HG02938 (cell line): Measurements from ENCODE around the gene ACOT11.
"Not testable (repeated sequence)": the region's sequence is repeated elsewhere in the genome, so short reads cannot be mapped to it uniquely, and the experiment has no call there.

Experiments used
- ATAC-seq: cut with Tn5 transposase; IDR thresholded peaks from one replicate; pipeline ENCODE4 v1.9.1; 2021; ENCODE audit warnings: mild to moderate bottlenecking, moderate library complexity; ENCODE audit not compliant: unreplicated experiment

Gene ACOT11

DNA sequence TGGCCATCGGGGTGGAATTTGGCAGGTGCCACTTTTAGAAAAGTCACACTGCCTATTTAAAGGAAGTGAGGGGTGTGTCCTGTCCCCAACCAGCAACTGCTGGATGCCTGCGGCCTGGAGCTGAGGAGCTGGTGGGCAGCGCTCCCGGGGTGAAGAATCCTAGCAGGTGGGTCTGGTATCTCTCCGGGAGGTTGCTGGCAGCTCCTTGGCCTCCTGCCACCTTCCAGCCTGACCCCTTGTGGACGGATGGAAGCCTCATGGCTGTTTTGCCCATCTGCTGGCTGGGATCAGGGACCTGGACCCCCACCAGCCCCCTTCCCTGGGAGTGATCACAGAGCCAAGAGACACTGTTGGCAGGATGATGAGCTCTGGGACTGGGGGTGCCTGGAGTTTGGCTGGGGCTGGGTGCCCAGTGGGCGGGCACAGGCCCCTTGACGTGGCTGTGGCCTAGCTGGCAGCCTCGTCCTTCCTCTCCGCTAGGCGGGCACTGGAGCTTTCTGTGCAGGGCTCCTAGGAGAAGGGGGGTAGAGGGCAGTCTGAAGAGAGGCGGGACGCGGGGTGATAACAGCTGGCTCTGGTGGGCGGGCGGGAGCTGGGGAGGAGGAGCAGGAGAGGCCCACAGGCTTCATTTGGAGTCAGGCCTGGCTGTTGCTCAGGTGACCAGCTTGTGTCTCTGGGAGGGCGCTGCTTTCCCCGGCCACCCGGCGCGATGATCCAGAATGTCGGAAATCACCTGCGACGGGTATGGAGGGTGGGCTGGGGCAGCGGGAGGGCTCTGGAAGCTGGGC lies at the start of gene ACOT11:
Gene ACOT11 (plus strand): TSS at position 628 of the 788 bp plus-strand sequence. CDS start 82 bp downstream, at position 710.
- no peak for ATAC-seq

DNA sequence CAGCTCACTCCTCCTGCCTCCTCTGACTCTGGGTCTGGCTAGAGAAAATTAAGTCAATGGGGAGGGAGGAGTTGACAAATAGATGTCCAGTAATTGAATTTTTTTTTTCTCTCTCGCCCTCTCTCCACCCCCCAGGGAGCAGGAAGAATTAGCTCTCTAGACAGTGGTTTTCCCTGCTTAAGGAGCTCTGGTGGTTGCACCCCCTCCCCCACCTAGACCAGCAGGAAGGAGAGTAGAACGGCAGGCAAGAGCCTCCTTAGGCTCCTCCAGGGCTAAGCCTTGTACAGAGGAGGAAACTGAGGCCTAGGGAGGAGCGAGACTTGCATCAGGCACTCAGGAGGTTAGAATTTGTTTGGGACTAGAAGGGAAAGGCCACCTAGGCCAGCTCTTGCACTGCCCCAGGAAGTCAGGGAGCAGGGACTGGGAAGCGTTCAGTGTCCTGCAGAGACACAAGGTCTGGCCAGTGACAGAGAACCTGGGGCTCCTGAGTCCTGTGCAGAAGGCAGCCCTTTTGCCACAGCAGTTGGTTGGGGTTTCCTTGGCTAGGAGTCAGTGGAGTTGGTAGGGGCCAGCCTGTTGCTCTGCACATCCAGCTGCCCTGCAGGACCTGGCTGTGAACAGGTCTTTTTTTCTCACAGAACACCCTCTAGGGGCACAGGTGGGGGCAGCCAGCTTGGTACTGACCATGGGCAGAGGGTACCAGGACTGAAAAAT lies 49.5 kb upstream of the ACOT11 start:
- no peak for ATAC-seq

- ATAC-seq: no peak
Measured at GRCh38 chr1:54499097-54499359, 49.0 kb upstream of the ACOT11 start.

GRCh38 chr1:54499360-54500106 lies 48.5 kb upstream of the ACOT11 start:
- ATAC-seq: no peak

DNA sequence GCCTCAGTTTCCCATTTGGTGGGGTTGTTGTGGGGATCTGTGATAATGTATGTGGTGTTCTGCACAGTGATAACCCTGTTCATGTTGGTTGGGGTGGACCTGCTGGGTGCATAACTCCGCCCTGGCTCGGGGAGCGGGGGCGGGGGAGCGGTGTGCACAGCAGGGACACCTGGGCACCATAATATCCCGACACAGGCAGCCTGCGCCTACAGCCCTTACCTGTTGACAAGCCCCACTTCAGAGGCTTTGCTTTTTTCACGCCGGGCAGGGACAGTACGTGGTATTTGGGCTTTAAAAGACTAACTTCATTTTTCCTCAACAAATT lies 48.0 kb upstream of the ACOT11 start:
- ATAC-seq: no peak

- no peak for ATAC-seq
Measured at GRCh38 chr1:54501849-54502248, 46.2 kb upstream of the ACOT11 start.

DNA sequence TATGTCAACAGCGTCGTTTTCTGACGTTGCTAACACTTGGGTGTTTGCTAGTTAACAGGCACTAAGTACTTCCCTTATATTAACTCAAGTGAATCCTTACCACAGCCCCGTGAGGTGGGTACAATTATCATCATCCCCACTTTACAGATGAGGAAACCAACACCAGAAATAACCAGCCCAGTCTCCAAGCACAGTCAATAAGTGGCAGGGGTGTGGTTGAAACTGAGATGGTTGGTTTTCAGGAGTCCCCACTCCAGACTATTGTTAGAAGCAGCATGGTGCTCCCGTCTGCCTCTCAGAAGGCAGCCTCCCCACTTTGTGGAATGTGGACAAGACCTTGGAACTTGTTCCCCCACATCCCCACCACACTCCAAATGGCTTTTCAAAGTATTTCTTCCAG lies 45.7 kb upstream of the ACOT11 start:
- ATAC-seq: no peak

GRCh38 chr1:54506594-54506993 lies 41.4 kb upstream of the ACOT11 start:
- no peak for ATAC-seq

GRCh38 chr1:54507033-54507870 lies 40.8 kb upstream of the ACOT11 start:
- no peak for ATAC-seq

- ATAC-seq: no peak
Measured at GRCh38 chr1:54510715-54511270, 37.2 kb upstream of the ACOT11 start.

- not testable (repeated sequence) for ATAC-seq
Measured at GRCh38 chr1:54513921-54514580, 34.0 kb upstream of the ACOT11 start.

- no peak for ATAC-seq
Measured at GRCh38 chr1:54516249-54516920, 31.6 kb upstream of the ACOT11 start.

GRCh38 chr1:54517496-54517895 lies 30.5 kb upstream of the ACOT11 start:
- ATAC-seq: no peak

DNA sequence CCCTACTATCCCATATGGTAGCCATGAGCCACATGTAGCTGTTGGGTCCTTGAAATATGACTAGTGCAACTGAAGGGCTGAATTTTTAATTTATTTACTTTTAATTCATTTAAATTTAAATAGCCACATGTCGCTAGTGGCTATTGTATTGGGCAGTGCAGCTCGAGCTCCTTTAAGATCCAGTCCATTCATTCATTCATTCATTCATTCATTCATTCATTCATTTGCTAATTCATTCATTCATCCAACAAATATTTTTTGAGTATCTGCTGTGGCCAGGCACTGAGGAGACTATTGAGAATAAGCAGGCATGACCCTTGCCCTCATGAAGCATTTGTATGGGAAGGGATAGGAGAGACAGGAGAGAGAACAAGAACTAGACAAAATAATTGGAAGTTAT lies 29.5 kb upstream of the ACOT11 start:
- ATAC-seq: no peak

- ATAC-seq: no peak
Measured at GRCh38 chr1:54519709-54520108, 28.3 kb upstream of the ACOT11 start.

DNA sequence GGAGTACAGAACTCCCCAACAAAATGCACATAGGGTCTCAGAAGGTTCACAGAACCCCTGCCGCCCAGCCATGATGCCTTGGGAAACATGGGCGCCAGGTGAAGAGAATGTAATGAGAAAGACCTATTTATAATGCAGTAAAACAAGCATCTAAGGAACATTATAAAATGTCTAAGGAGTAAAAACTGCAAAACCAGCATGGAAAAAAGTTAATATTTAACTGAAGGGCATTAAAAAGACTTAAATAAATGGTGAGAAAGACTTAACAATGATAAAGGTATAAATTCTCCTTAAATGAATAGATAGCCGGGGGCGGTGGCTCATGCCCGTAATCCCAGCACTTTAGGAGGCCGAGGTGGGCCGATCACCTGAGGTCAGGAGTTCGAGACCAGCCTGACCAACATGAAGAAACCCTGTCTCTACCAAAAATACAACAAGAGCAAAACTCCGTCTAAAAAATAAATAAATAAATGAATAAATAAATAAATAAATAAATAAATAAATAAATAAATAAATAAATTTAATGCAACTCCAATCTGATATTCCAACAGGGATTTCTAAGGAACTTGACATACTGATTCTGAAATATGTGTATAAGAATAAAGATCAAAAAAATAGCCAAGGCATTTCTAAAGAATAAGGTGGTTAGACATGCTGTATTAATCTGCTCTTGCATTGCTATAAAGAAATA lies 27.3 kb upstream of the ACOT11 start:
- no peak for ATAC-seq

DNA sequence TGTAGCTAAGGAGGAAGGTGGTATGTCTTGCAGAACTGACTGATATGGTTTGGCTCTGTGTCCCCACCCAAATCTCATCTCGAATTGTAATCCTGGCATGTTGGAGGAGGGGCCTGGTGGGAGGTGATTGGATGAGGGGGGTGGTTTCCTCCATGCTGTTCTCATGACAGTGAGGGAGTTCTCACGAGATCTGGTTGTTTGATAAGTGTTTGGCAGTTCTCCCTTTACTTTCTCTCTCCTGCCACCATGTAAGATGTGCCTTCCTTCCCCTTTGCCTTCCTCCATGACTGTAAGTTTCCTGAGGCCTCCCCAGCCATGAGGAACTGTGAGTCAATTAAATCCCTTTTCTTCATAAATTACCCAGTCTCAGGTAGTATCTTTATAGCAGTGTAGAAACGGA lies 21.5 kb upstream of the ACOT11 start:
- not testable (repeated sequence) for ATAC-seq

GRCh38 chr1:54528613-54529012 lies 19.4 kb upstream of the ACOT11 start:
- no peak for ATAC-seq

DNA sequence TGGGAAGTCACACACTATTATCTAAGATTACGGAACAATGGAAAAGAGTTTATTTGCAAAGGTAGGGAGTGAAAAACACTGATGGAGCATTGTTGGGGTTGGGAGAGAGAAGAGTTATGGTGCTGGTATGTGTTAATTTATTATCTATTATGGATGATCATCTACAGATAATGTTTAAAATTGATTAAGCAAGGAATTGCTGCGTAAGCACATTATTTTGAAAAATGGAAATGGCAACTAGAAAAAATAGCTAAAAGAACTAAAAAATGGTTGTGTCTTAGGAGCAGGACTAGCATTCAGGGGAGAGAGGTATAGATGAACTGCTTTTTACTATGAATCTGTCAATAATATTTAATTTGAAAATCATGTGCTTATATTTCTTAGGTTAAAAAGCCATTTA lies 16.0 kb upstream of the ACOT11 start:
- ATAC-seq: no peak
